Coronary artery (tissue), 2 donors: ENCODE data around the gene TOR4A.
A peak's percentile ranks its signal among the peaks of the same experiment; 100 is the strongest.
"Not testable (repeated sequence)": the region's sequence is repeated elsewhere in the genome, so short reads cannot be mapped to it uniquely, and the experiment has no call there.

Experiments used
- DNase-seq: peaks from one replicate; pipeline ENCODE4 v3.0.0-alpha.2; 2017; ENCODE audit warnings: low spot score
- H3K27ac ChIP-seq, 2 donors: fragments of 200-600 bp; sonication (generic); one replicate each; pipeline ENCODE4 v1.5.1; 2016 to 2019
- H3K4me3 ChIP-seq: fragments of 200-600 bp; sonication (generic); 2 replicates; pipeline ENCODE4 v1.5.1; 2016; ENCODE audit warnings: mild to moderate bottlenecking, moderate library complexity
- TF ChIP-seq, protein P1 (sequence below): fragments of 200-600 bp; sonication (generic); IDR thresholded peaks from one replicate; pipeline ENCODE4 v1.5.1; 2019; ENCODE audit warnings: antibody characterized with exemption

TOR4A gene

GRCh38 chr9:137240841-137241489 lies 36.6 kb upstream of the TOR4A start, which contains the start of gene TUBB4B:
TUBB4B (plus strand) TSS chr9:137241287; CDS start chr9:137241361, 74 bp downstream.
- Histone ChIP-seq H3K27ac (peak within 1 kb of the TSS; percentile 89 to 100), H3K4me3 (peak within 1 kb of the TSS; percentile 99)
- TF ChIP-seq, protein P1, sequence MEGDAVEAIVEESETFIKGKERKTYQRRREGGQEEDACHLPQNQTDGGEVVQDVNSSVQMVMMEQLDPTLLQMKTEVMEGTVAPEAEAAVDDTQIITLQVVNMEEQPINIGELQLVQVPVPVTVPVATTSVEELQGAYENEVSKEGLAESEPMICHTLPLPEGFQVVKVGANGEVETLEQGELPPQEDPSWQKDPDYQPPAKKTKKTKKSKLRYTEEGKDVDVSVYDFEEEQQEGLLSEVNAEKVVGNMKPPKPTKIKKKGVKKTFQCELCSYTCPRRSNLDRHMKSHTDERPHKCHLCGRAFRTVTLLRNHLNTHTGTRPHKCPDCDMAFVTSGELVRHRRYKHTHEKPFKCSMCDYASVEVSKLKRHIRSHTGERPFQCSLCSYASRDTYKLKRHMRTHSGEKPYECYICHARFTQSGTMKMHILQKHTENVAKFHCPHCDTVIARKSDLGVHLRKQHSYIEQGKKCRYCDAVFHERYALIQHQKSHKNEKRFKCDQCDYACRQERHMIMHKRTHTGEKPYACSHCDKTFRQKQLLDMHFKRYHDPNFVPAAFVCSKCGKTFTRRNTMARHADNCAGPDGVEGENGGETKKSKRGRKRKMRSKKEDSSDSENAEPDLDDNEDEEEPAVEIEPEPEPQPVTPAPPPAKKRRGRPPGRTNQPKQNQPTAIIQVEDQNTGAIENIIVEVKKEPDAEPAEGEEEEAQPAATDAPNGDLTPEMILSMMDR = no peak
- DNase-seq = peak; percentile 99

GRCh38 chr9:137241490-137242268 lies 35.8 kb upstream of the TOR4A start:
- Histone ChIP-seq H3K4me3 (peak overlapping the region; percentile 99), H3K27ac (peak overlapping the region; percentile 89 to 100)
- TF ChIP-seq, protein P1 = no peak
- DNase-seq = no peak

- TF ChIP-seq, protein P1 = no peak
- peak overlapping the region; percentile 89 to 100 for H3K27ac ChIP-seq
- peak overlapping the region; percentile 99 for H3K4me3 ChIP-seq
- no peak for DNase-seq
Observed at GRCh38 chr9:137242269-137243203, 35.0 kb upstream of the TOR4A start.

DNA sequence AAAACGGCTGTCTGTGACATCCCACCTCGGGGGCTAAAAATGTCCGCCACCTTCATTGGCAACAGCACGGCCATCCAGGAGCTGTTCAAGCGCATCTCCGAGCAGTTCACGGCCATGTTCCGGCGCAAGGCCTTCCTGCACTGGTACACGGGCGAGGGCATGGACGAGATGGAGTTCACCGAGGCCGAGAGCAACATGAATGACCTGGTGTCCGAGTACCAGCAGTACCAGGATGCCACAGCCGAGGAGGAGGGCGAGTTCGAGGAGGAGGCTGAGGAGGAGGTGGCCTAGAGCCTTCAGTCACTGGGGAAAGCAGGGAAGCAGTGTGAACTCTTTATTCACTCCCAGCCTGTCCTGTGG lies 34.3 kb upstream of the TOR4A start:
- not testable (repeated sequence) for DNase-seq, H3K27ac ChIP-seq, H3K4me3 ChIP-seq

GRCh38 chr9:137243626-137244485 lies 33.7 kb upstream of the TOR4A start:
- TF ChIP-seq, protein P1 = no peak
- no peak for DNase-seq
- Histone ChIP-seq H3K27ac (no peak overlapping the region), H3K4me3 (no peak overlapping the region)

DNA sequence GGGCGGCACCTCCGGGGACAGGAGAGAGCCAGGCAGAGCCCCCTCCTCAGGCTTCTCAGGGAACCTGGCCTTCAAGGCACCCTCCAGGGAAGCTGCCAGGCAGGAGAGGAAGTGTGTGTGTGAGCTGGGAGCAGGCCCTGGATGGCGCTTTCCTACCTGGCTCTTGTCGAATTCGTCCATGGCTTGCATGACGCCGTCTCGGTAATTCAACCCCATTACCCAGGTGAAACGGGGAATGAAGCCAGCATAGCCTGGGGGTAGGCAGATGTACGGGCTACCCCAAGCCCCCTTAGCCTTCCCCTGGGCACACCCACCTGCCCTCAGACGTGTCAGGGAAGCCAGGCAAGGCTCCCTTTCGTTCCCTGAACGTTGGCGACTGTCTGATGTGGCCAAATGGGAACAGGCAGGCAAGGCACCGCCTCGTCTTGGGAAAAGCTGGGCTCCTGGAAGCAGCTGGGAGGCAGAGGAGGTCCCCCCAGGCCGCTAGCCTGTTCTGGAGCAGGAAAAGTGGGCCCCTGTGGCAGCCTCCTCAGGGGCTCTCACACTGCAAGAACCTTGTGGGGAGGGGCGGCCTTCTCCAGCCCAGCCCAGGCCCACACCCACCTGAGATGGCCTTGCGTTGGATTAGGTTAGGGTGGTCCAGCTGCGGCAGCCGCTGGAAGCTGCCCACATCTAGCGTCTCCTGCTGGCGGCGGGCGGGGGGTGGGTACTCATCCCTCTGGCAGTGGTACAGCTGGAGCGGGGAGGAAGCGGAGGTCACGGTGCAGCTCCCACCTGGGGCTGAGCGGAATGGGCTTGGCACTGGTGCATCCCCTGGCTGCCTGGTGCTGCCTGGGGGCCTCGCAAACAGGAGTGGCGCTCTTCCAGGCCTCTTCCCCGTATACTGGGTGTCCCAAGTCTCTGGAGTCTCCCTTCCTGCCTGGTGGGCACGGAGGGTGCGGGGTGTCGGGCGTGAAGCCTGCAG lies 32.8 kb upstream of the TOR4A start:
- DNase-seq = no peak
- TF ChIP-seq, protein P1 = no peak
- H3K27ac ChIP-seq = no peak overlapping the region
- H3K4me3 ChIP-seq = no peak overlapping the region
